HG03097 (cell line): ENCODE results near the gene HTD2.
"Not testable (repeated sequence)": the region's sequence is repeated elsewhere in the genome, so short reads cannot be mapped to it uniquely, and the experiment has no call there.

Experiments
- ATAC-seq: cut with Tn5 transposase; IDR thresholded peaks from one replicate; pipeline ENCODE4 v1.9.1; 2021; ENCODE audit not compliant: unreplicated experiment, low FRiP score

Gene HTD2

GRCh38 chr3:58305882-58306711 lies at the start of gene HTD2, which contains the start of gene RPP14:
HTD2 (plus strand) TSS chr3:58306520; CDS start chr3:58317614, 11,094 bp downstream.
RPP14 (plus strand) TSS chr3:58306245; CDS start chr3:58310330, 4,085 bp downstream.
- peak; percentile 86 for ATAC-seq

- no peak for ATAC-seq
These were observed 47.8 kb upstream of the HTD2 start for GRCh38 chr3:58258392-58259055.

- no peak for ATAC-seq
These were observed 46.0 kb upstream of the HTD2 start for GRCh38 chr3:58260261-58260731.

- no peak for ATAC-seq
These were observed 45.6 kb upstream of the HTD2 start for GRCh38 chr3:58260733-58261132.

- ATAC-seq = peak; percentile 52
These were observed 44.2 kb upstream of the HTD2 start for GRCh38 chr3:58261954-58262666.

- no peak for ATAC-seq
These were observed 39.7 kb upstream of the HTD2 start for GRCh38 chr3:58266577-58266976.

- ATAC-seq = not testable (repeated sequence)
These were observed 38.8 kb upstream of the HTD2 start for GRCh38 chr3:58267543-58267942.

- ATAC-seq = no peak
These were observed 37.0 kb upstream of the HTD2 start for GRCh38 chr3:58269356-58269755.

GRCh38 chr3:58270485-58270884 lies 35.8 kb upstream of the HTD2 start:
- ATAC-seq = no peak

- no peak for ATAC-seq
These were observed 34.3 kb upstream of the HTD2 start for GRCh38 chr3:58271901-58272501.

- no peak for ATAC-seq
These were observed 33.4 kb upstream of the HTD2 start for GRCh38 chr3:58272891-58273290.

- not testable (repeated sequence) for ATAC-seq
These were observed 33.0 kb upstream of the HTD2 start for GRCh38 chr3:58273362-58273761.

- ATAC-seq = no peak
These were observed 32.2 kb upstream of the HTD2 start for GRCh38 chr3:58274027-58274614.

- no peak for ATAC-seq
These were observed 25.3 kb upstream of the HTD2 start for GRCh38 chr3:58281069-58281468.

- no peak for ATAC-seq
These were observed 21.0 kb upstream of the HTD2 start for GRCh38 chr3:58285334-58285733.

- no peak for ATAC-seq
These were observed 19.0 kb upstream of the HTD2 start for GRCh38 chr3:58287354-58287753.

- ATAC-seq = no peak
These were observed 18.1 kb upstream of the HTD2 start for GRCh38 chr3:58288011-58288728.

- not testable (repeated sequence) for ATAC-seq
These were observed 17.2 kb upstream of the HTD2 start for GRCh38 chr3:58288964-58289613.

GRCh38 chr3:58290446-58290845 lies 15.9 kb upstream of the HTD2 start:
- ATAC-seq = not testable (repeated sequence)
